MM.1S (cell line): ENCODE measurements around the gene CFAP90.

Source experiments
- CTCF ChIP-seq: fragments of 300-600 bp; sonication (generic); IDR thresholded peaks from 2 replicates; pipeline ENCODE4 v1.5.1; 2016; ENCODE audit warnings: antibody characterized with exemption, low read length, mixed read lengths
- EZH2 ChIP-seq: fragments of 300-600 bp; sonication (generic); optimal IDR thresholded peaks from 2 replicates; pipeline ENCODE3; 2017; ENCODE audit warnings: low read depth, mild to moderate bottlenecking, antibody characterized with exemption, low read length, mixed read lengths
- EZH2phosphoT487 ChIP-seq: fragments of 300-600 bp; sonication (generic); IDR thresholded peaks from 2 replicates; pipeline ENCODE4 v1.6.1; 2018; ENCODE audit warnings: antibody characterized with exemption, low read length

DNA sequence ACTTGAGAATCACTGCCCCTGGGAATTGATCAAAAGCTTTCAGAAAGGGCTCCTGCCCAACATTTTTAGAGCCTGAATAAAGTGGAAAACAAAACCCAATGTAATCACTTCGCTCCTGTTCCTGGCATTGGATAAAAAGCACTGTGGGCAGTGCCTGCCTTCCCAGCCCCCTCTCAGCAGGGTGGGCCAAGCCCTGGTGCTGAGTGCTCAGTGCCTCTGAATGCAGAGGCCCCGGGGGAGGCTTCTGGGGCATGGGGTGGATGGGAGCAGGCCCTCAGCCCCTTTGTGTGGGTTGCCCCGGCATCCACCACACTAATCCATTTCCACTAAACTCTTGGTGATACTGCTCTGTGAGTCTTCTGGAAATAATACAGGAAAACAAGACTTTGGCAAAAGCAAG lies 55.6 kb downstream of the CFAP90 start:
- TF ChIP-seq CTCF (no peak), EZH2 (no peak), EZH2phosphoT487 (no peak)
